HG03175 (cell line): ENCODE data around the gene PRCC.

Experiments used
- ATAC-seq: cut with Tn5 transposase; IDR thresholded peaks from one replicate; pipeline ENCODE4 v1.9.1; 2021; ENCODE audit warnings: mild to moderate bottlenecking, moderate library complexity; ENCODE audit not compliant: unreplicated experiment

PRCC gene

DNA sequence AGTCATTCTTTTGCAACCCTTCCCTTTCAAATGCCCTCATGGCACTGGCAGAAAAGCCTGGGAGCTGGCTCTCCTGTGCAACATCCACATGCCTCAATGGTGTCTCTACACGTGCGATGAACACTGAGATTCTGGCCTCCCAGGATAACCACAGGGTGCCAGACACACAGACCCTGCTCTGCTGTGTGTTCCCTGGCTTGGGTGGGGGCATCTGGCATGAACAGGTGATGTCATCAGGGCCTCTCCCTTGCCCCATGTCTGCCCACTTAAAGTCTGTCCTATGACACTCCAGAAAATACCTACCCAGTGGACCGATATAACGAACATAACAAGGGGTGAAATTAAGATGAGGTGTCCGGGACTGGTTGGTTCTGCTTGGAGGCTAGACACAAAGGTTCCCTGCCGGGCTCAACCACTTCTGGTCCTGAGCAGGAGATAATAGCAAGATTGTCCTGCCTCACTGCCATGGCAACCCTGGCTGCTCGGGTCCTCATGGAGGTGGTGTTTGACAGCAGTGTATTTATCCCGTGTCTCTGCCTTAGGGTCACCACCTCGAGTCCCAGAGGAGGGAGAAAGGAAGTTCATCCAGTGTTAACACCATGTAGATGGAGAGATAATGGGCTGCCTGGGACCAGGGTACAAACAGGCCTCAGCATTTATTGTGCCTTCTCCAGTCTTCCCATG lies 72.2 kb downstream of the PRCC start:
- ATAC-seq: no peak

DNA sequence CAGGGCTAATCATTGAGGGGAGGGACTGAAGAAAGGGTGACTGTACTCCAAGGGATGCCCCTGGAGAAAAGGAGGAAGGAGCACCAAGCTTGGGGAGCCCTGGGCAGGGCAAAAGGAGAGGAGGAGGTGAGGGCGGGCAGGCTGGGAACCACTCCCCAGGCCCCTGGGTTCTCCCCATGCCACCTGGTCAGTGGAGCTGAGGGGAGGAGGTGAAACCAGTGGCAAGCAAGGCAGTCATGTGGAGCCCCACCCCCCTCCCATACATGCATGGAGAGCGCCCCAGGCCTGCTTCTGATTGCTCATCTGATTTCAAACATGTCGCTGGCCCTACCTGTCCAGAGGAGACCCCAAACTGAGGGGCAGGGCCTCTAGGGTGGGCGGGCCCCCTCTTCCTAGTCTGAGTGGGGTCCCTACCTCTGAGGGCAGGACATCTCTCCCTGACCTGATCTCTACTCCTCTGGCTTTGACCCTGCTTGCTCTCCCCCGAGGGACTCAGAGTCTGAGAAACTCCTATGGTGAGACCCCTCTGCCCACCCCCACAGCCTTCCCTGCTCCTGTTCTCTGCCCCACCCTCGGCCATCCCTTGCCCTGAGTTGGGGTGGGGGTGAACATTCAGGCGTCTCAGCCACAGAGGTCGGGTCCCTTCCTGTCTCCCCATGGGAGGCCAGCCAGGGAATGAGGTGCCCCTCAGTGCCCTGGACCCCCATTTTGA lies 73.0 kb downstream of the PRCC start:
- ATAC-seq: no peak

DNA sequence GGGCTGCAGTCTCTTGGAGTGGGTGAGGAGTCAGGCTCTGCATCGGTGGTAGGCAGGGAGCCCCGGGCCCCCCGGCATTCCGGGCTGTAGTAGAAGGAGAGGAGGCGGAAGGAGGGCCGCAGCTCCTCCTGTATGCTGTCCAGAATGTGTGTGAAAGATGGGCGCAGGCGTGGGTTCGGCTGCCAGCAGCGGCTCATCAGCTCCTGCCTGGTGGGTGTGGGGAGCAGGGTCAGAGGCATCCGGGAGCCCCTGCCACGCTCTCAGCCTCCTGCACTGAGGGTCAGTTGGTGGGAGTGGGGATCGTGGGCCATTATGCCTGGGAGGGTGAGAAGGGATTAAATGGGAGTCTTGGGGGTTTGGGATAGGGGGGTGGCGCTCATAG lies 73.6 kb downstream of the PRCC start:
- no peak for ATAC-seq

DNA sequence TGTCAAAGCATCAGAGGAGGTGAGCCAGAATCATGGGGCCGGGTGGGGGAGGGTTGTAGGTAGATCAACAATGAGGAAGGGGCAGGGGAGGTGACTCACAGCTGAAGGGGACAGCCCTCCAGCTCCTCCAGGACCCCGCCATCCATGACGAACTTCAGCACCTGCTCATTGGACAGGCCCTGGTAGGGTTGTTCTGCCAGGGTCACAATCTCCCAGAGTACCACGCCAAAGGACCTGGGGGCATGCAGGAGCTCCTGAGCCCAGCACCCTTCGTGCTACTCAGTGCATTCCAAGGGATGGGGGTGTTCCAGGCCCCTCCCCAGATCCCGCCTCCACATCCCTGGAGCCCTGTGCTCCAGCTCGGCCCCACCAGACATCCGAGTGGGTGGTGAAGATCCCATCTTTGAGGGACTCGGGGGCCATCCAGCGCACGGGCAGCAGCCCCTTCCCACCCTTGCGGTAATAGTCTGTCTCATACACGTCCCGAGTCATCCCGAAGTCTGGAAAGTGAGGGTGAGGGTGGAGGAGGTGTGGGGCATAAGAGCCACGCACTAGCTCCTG lies 74.0 kb downstream of the PRCC start:
- no peak for ATAC-seq

DNA sequence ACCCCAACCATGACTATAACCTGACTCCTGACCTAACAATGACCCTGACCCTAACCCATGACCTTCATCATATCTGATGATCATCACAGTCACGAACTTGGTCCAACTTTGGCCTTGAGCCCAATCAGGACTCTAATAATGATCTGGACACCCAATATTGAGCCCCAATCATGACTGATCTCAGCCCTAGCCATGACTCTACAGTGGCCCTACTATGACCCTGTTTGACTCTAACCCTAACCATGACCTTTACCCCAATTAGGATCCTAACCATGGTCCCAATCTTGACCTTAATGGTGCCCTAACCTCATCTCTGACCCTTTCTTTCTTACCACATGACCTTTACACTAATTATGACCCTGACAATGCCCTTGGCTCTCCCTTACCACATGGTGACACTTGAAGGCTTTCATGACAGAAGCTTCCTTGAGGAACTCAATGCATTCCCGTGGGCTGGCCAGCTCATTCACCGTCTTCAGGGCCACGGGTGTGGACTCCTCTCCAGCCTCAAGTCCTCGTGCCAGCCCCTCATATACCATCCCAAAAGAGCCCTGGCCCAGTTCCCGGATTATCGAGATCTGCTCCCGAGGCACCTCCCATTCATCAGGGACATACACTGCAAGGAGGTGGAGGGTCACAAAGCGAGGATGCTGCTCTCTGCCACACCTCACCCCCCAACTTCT lies 75.4 kb downstream of the PRCC start:
- ATAC-seq: no peak

DNA sequence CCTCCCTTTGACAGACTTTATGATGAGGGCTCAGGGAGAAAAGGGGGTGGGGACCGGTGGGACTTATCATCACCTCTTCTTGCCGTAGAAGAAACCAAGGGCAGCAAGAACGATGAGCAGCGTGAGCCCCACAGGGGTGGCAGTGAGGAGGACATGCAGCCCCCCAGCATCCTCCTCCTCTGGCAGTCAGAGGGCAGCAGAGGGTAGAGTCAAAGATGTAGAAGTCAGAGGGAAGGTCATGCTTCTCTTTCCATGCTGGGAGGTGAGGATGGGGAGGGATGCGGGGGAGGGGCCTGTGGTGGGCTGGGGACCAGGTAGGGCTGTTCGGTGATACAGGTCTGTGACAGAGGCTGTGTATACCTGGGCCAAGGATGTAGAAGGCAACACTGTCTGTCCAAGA lies 76.8 kb downstream of the PRCC start:
- no peak for ATAC-seq

DNA sequence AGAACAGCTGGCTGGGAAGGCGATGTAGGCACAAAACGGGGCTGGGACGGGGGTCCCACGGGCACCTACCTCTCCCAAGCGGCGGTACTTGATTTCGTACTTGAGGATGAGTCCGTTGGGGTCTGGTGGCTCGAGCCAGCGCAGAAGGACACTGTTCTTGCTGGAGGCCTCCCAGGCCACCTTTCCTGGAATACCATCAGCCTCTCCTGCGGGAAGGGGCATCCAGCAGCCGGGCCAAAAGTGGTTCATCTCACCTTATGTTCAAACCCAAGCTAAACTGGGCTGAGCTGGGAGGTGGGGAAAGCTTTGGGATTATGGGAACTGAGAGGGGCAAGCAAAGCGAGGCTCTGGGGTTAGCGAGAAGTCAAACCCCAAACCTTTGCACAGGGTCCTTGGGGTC lies 77.3 kb downstream of the PRCC start:
- ATAC-seq: no peak

DNA sequence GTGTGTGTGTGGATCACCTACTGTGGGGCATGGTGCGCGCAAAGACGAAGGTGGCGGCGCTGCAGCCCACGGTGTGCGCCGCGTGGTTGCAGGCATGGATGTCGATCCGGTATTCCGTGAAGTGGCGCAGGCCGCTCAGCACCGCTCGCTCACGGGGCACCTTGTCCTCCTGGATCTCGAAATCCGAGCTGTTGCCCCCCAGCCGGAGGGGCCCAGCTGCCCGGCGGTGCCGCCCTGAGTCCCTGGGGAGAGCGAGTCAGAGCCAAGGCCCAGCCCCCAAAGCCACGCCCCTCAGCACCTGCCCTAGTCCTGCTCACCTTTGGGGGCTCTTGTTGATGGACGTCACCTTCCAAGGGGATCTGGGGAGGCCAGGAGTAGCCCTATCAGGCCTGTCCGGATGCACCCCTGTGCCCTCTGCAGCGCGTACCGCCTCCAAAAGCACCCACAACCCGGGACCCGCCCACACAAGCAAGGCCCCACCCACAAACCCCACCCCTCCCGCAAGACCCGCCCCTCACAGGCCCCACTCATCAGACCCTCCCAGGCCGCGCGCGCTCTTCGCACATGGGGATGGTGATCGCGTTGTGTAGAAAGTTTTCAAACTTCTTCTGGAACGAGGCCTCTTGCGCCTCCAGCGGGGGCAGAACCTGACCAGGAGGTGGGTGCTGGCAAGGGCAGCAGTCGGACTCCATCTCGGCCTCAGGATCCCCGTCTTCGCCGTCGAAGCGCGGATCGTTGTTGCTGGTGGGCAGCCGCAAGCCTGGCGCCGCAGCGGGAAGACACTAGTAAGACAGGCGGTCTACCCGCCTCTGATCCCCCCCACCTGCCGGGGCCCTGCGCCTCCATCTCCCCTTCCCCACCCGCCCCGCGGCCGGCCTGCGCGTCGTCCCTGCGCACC lies 78.0 kb downstream of the PRCC start:
- ATAC-seq: no peak

DNA sequence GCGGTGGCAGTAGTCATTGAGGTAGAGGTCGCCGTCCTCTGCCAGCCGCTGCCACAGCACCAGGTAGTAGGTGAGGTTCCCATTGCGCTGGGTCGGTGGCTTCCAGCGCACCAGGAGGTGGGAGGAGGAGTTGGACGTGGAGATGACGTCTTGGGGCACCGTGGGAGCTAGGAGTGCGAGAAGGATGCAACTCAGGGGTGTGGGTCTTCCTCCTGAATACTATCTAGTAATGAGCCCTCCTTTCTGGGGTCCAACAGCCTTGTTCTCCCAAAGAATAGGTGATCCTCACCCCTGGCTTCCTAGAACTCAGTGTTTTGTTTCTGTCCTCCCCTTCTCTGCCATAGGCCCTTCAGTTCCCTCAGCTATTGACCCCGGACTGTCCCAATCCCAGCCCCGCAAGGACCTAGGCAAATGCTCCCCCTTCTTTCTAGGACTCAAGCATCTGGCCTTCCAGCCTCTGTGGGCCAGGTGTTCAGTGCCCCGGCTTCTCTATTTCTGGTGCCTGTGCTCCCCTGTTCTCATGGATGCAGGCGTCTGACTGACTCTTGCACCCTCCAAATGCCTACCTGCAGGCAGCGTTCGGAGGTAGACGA lies 78.7 kb downstream of the PRCC start:
- ATAC-seq: no peak

DNA sequence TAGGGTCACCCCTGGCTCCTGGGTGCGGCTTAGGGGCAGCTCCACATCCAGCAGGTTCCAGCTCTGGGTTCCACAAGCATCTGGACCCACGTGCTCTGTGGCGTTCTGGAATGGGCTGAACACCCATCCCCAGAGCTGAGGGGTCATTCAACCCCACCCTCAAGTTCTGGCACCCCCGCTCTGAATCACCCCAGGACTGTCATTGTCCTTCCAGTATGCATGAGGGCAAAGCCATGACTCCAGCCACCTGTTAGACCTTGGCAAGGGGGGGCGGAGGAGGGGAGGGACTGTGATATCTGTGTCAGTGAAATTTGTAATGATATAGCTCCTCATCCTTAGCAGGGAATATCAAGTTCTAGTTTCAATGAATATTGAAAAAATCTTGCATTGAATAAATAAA lies 79.3 kb downstream of the PRCC start:
- no peak for ATAC-seq

DNA sequence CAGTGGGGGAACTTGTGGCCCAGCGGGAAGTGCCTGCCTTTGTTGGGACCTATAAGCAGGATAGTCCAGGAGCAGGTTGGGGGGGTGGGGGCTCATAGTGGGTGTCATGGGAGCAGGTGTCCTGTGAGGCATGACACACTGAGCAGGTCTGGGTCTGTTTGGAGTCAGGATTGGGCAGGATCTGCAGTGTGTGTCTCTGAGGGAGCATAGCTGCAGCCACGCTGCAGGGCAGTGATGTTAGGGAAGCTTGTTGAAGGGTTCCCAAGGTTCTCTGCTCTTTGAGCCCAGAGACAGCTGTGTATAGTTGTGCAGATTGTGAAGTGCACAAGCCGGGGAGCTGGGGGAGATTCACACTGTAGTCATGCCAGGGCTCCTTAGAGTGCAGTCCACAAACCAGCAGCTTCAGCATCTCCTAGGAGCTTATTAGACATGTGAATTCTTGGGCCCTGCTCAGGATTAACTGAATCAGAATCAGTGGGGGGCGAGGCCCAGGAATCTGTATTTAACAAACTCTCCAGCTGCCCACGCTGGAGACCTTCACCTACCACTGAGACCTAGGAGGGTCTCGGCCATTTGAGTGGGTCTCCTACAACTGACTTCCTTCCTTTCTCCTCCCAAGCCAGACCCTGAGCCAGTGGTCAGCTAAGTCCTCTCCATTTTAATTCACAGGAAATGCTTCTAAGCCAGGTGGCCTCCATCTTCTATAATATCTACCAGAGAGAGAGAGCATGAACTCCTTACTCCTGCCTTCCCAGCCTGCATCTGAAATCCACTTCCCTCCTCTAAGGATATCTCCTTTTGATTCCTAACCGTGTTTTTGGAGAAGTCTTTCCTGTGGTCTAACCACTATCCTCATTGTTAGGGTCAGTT lies 80.5 kb downstream of the PRCC start:
- ATAC-seq: no peak

DNA sequence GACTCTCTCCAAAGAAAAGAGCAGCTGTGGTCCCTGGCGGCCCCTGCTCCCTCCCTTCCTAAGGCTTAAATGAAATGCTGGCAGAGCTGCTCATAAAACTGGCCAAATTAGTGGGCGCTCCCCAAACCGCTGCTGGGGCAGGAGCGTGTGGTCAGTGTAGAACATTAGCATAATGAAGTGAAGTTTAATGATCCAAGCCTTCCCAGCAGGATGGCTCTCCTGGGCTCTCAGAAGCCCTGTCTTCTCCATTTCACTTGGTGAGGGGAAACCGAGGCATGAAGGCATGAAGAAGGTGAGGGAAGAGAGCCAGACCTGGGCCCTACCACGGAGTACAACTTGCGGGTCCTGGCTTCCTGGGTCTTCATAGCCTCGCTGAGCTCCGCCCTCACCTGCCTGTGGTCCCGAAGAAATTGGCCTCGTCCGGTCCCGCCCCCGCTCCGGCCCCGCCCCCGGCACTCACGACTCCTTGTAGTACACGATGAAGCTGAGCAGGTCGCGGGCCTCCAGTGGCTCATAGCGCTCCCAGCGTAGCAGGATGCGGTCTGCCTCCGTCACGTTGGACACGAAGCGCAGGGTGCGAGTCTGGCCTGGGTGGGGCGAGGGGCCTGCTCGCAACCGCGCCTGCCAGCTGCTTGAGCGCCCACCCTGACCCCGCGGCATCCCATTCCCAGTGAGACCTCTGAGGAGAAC lies 81.3 kb downstream of the PRCC start:
- no peak for ATAC-seq

DNA sequence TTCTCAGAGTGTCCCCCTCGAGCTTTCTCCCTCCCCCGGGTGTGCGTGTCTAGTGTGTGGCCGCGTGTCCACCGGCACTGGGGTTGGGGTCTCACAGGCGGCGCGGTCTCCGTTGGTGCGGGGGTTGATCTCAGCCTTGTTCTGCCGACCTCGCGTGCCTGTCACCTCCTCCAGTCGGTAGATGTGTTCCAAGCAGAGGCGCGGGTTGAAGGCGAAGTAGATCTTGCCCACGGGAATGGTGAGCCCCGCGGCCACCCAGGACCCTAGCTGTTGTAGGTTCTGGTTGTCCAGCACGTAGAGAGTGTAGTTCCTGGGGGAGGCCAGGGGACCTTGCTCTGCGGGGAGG lies 81.8 kb downstream of the PRCC start:
- no peak for ATAC-seq
